ENCODE results near the gene AXDND1. TPM values are rescaled to one million over a fixed set of nuclear protein-coding genes. Genes with fewer than 3 reads are reported as not detected.

Gene AXDND1
- total RNA-seq, 1 experiment from 2014 or later: 1.8 TPM

GRCh38 chr1:179583771-179584320 is 218.1 kb downstream of the AXDND1 start:
- Histone ChIP-seq H3K9me3 (ENCODE audit: insufficient read depth, low read depth) (no peaks in the 10 kb centered on the region), H3K27ac (no peak overlapping the region), H4K20me1 (ENCODE audit: insufficient read depth) (no peaks in the 10 kb centered on the region), H3K4me3 (no peak overlapping the region), H3F3A (ENCODE audit: insufficient read depth, low read depth) (no peaks in the 10 kb centered on the region), H2AFZ (no peak overlapping the region), H3K27me3 (ENCODE audit: insufficient read depth, low read depth) (peaks cover 27% of the 10 kb centered on the region), H3K9me2 (ENCODE audit: insufficient read depth) (no peaks in the 10 kb centered on the region), H3K4me2 (no peak overlapping the region), H3K79me2 (ENCODE audit: low read depth) (no peaks in the 10 kb centered on the region), H3K36me3 (ENCODE audit: low read depth) (no peaks in the 10 kb centered on the region), H3K4me1 (replicated peaks; ENCODE audit: insufficient read depth) (no peaks in the 10 kb centered on the region)
- no TSS peak for BruUV-seq (replicated peaks)
- ChIA-PET CTCF (no interaction called here), POLR2A (ENCODE audit: unreplicated experiment) (no interaction called here)
- intact Hi-C loops (cut with micrococcal nuclease; ENCODE audit: unreplicated experiment): no loop called here
- DNase-seq: no peak
- no peak for TF ChIP-seq EZH2 (IDR thresholded peaks at IDR 0.05; ENCODE audit: low read depth)
- TF ChIP-seq CTCF (conservative IDR thresholded peaks at IDR 0.05): no peak

- ChIA-PET POLR2A (ENCODE audit: unreplicated experiment) (no interaction called here), CTCF (interaction anchor here (0.6 to 1.1 kb wide), 3 partner anchors 224 to 718 kb away, joined by 5 to 10 read pairs (median 10); no protein-coding TSS in a partner anchor)
- Histone ChIP-seq H4K20me1 (ENCODE audit: insufficient read depth) (no peaks in the 10 kb centered on the region), H3K27ac (no peak overlapping the region), H3K79me2 (ENCODE audit: low read depth) (no peaks in the 10 kb centered on the region), H3K4me3 (peak overlapping the region; percentile 55), H3K9me2 (ENCODE audit: insufficient read depth) (no peaks in the 10 kb centered on the region), H3F3A (ENCODE audit: insufficient read depth, low read depth) (no peaks in the 10 kb centered on the region), H3K36me3 (ENCODE audit: low read depth) (no peaks in the 10 kb centered on the region), H3K9me3 (ENCODE audit: insufficient read depth, low read depth) (no peaks in the 10 kb centered on the region), H3K4me1 (replicated peaks; ENCODE audit: insufficient read depth) (no peaks in the 10 kb centered on the region), H2AFZ (peak overlapping the region; percentile 76), H3K4me2 (peak overlapping the region; percentile 82), H3K27me3 (ENCODE audit: insufficient read depth, low read depth) (peaks cover 27% of the 10 kb centered on the region)
- TF ChIP-seq EZH2 (IDR thresholded peaks at IDR 0.05; ENCODE audit: low read depth): no peak
- TF ChIP-seq CTCF (conservative IDR thresholded peaks at IDR 0.05): peak; percentile 58
- intact Hi-C loops (cut with micrococcal nuclease; ENCODE audit: unreplicated experiment): no loop called here
- DNase-seq: peak in 1 of 2 experiments; percentile 69
- no TSS peak for BruUV-seq (replicated peaks)
Observed at GRCh38 chr1:179586107-179586823, 220.5 kb downstream of the AXDND1 start.

GRCh38 chr1:179587336-179587735 is 221.6 kb downstream of the AXDND1 start:
- ChIA-PET POLR2A (ENCODE audit: unreplicated experiment) (no interaction called here), CTCF (no interaction called here)
- Histone ChIP-seq H3K9me2 (ENCODE audit: insufficient read depth) (no peaks in the 10 kb centered on the region), H3K79me2 (ENCODE audit: low read depth) (no peaks in the 10 kb centered on the region), H3K4me3 (no peak overlapping the region), H3K4me2 (no peak overlapping the region), H4K20me1 (ENCODE audit: insufficient read depth) (no peaks in the 10 kb centered on the region), H3K27ac (no peak overlapping the region), H2AFZ (no peak overlapping the region), H3K36me3 (ENCODE audit: low read depth) (no peaks in the 10 kb centered on the region), H3K9me3 (ENCODE audit: insufficient read depth, low read depth) (no peaks in the 10 kb centered on the region), H3F3A (ENCODE audit: insufficient read depth, low read depth) (no peaks in the 10 kb centered on the region), H3K4me1 (replicated peaks; ENCODE audit: insufficient read depth) (no peaks in the 10 kb centered on the region), H3K27me3 (ENCODE audit: insufficient read depth, low read depth) (peaks cover 27% of the 10 kb centered on the region)
- no TSS peak for BruUV-seq (replicated peaks)
- intact Hi-C loops (cut with micrococcal nuclease; ENCODE audit: unreplicated experiment): no loop called here
- DNase-seq: no peak
- TF ChIP-seq CTCF (conservative IDR thresholded peaks at IDR 0.05) (no peak), EZH2 (IDR thresholded peaks at IDR 0.05; ENCODE audit: low read depth) (no peak)

All from PC-9 (cell line).